ENCODE measurements around the gene ETFB. TPM values are rescaled to one million over a fixed set of nuclear protein-coding genes. Genes with fewer than 3 reads are reported as not detected.

The ETFB gene
- total RNA-seq, 1 donor from 2014 or later: 70.6 TPM

GRCh38 chr19:51305479-51305878 lies 60.7 kb downstream of the ETFB start:
- FAIRE-seq: no peak
- no peak for DNase-seq (ENCODE audit: low read depth)
- no peak overlapping the region for H3K4me3 ChIP-seq (ENCODE audit: low read depth, low read length)
- H3K27me3 ChIP-seq (ENCODE audit: control insufficient read depth, insufficient read depth, low read length): no peaks in the 10 kb centered on the region
- no peak for TF ChIP-seq CTCF (IDR thresholded peaks at IDR 0.05; ENCODE audit: insufficient read depth, low read length, severe bottlenecking)
- H3K36me3 ChIP-seq (ENCODE audit: control insufficient read depth, insufficient read depth, low read length): no peaks in the 10 kb centered on the region

GRCh38 chr19:51301266-51301665 lies 64.9 kb downstream of the ETFB start:
- TF ChIP-seq CTCF (IDR thresholded peaks at IDR 0.05; ENCODE audit: insufficient read depth, low read length, severe bottlenecking): no peak
- no peaks in the 10 kb centered on the region for H3K36me3 ChIP-seq (ENCODE audit: control insufficient read depth, insufficient read depth, low read length)
- FAIRE-seq: no peak
- no peak for DNase-seq (ENCODE audit: low read depth)
- no peak overlapping the region for H3K4me3 ChIP-seq (ENCODE audit: low read depth, low read length)
- H3K27me3 ChIP-seq (ENCODE audit: control insufficient read depth, insufficient read depth, low read length): no peaks in the 10 kb centered on the region

- TF ChIP-seq CTCF (IDR thresholded peaks at IDR 0.05; ENCODE audit: insufficient read depth, low read length, severe bottlenecking): no peak
- DNase-seq (ENCODE audit: low read depth): no peak
- FAIRE-seq: no peak
These were observed 68.8 kb downstream of the ETFB start for GRCh38 chr19:51297406-51297805.

GRCh38 chr19:51296336-51297093 lies 69.7 kb downstream of the ETFB start:
- TF ChIP-seq CTCF (IDR thresholded peaks at IDR 0.05; ENCODE audit: insufficient read depth, low read length, severe bottlenecking): no peak
- DNase-seq (ENCODE audit: low read depth) (no peak), FAIRE-seq (no peak)
- no peaks in the 10 kb centered on the region for H3K27me3 ChIP-seq (ENCODE audit: control insufficient read depth, insufficient read depth, low read length)
- H3K4me3 ChIP-seq (ENCODE audit: low read depth, low read length): no peak overlapping the region
- H3K36me3 ChIP-seq (ENCODE audit: control insufficient read depth, insufficient read depth, low read length): no peaks in the 10 kb centered on the region

More at GRCh38 chr19:51297406-51297805, 68.8 kb downstream of the ETFB start:
- Histone ChIP-seq H3K4me3 (ENCODE audit: low read depth, low read length) (no peak overlapping the region), H3K36me3 (ENCODE audit: control insufficient read depth, insufficient read depth, low read length) (no peaks in the 10 kb centered on the region), H3K27me3 (ENCODE audit: control insufficient read depth, insufficient read depth, low read length) (no peaks in the 10 kb centered on the region)

- Histone ChIP-seq H3K36me3 (ENCODE audit: control insufficient read depth, insufficient read depth, low read length) (no peaks in the 10 kb centered on the region), H3K27me3 (ENCODE audit: control insufficient read depth, insufficient read depth, low read length) (no peaks in the 10 kb centered on the region), H3K4me3 (ENCODE audit: low read depth, low read length) (no peak overlapping the region)
- FAIRE-seq: no peak
- DNase-seq (ENCODE audit: low read depth): no peak
- TF ChIP-seq CTCF (IDR thresholded peaks at IDR 0.05; ENCODE audit: insufficient read depth, low read length, severe bottlenecking): no peak
These were observed 70.6 kb downstream of the ETFB start for GRCh38 chr19:51295382-51296126.

Other genes with a start within 250 kb of the ETFB start
- gene SIGLEC9, start 241.5 kb downstream of the ETFB start, total RNA-seq: not detected in 2 replicates
- not detected in 2 replicates for gene SIGLEC7, start 224.1 kb downstream of the ETFB start, total RNA-seq
- gene CD33, start 141.3 kb downstream of the ETFB start, total RNA-seq: not detected in 2 replicates
- gene SIGLECL1, start 115.3 kb downstream of the ETFB start, total RNA-seq: not detected in 2 replicates
- gene IGLON5, start 54.7 kb downstream of the ETFB start, total RNA-seq: not detected in 2 replicates
- gene VSIG10L, start 24.2 kb downstream of the ETFB start, total RNA-seq: 0.53 and 2.8 TPM in 2 replicates
- not detected in 2 replicates for gene CLDND2, start 2.6 kb upstream of the ETFB start, total RNA-seq
- gene NKG7, start 6.3 kb upstream of the ETFB start, total RNA-seq: not detected in 2 replicates
- gene LIM2, start 21.6 kb upstream of the ETFB start, total RNA-seq: not detected in 2 replicates
- gene C19orf84, start 24.2 kb upstream of the ETFB start, total RNA-seq: not detected in 2 replicates
- not detected in 2 replicates for gene SIGLEC10, start 51.3 kb upstream of the ETFB start, total RNA-seq
- gene SIGLEC8, start 92.1 kb upstream of the ETFB start, total RNA-seq: not detected in 2 replicates
- gene CEACAM18, start 112.2 kb upstream of the ETFB start, total RNA-seq: not detected in 2 replicates
- not detected in 2 replicates for gene SIGLEC12, start 135.4 kb upstream of the ETFB start, total RNA-seq
- not detected in 2 replicates for gene SIGLEC6, start 165.3 kb upstream of the ETFB start, total RNA-seq
- 1.6 and 2.2 TPM in 2 replicates for gene ZNF175, start 204.9 kb upstream of the ETFB start, total RNA-seq